ENCODE measurements around the gene HDAC1.

Gene HDAC1

GRCh38 chr1:32330558-32331151 lies 38.8 kb downstream of the HDAC1 start:
- no peak for DNase-seq

GRCh38 chr1:32331549-32331948 lies 39.7 kb downstream of the HDAC1 start:
- DNase-seq, result no peak

GRCh38 chr1:32332290-32333079 lies 40.6 kb downstream of the HDAC1 start:
- DNase-seq, result no peak

- DNase-seq, result no peak
Measured at GRCh38 chr1:32333251-32333963, 41.5 kb downstream of the HDAC1 start.

GRCh38 chr1:32334274-32334861 lies 42.5 kb downstream of the HDAC1 start:
- DNase-seq, result no peak

GRCh38 chr1:32334864-32335534 lies 43.1 kb downstream of the HDAC1 start:
- DNase-seq, result peak; percentile 33

- DNase-seq, result no peak
Measured at GRCh38 chr1:32335535-32335789, 43.6 kb downstream of the HDAC1 start.

GRCh38 chr1:32335790-32336590 lies 44.1 kb downstream of the HDAC1 start, which contains the start of gene MARCKSL1:
TSS of gene MARCKSL1 (minus strand) at chr1:32336233. CDS start at chr1:32336033, 200 bp downstream.
- peak; percentile 77 for DNase-seq

GRCh38 chr1:32336591-32336932 lies 44.7 kb downstream of the HDAC1 start:
- DNase-seq, result no peak

- peak; percentile 63 for DNase-seq
Measured at GRCh38 chr1:32336963-32337675, 45.2 kb downstream of the HDAC1 start.

- DNase-seq, result peak; percentile 27
Measured at GRCh38 chr1:32337855-32338636, 46.2 kb downstream of the HDAC1 start.

- no peak for DNase-seq
Measured at GRCh38 chr1:32338637-32339145, 46.8 kb downstream of the HDAC1 start.

- peak; percentile 32 for DNase-seq
Measured at GRCh38 chr1:32339363-32339978, 47.6 kb downstream of the HDAC1 start.

GRCh38 chr1:32341186-32341757 lies 49.4 kb downstream of the HDAC1 start:
- no peak for DNase-seq

GRCh38 chr1:32341971-32342370 lies 50.1 kb downstream of the HDAC1 start:
- DNase-seq, result no peak

- no peak for DNase-seq
Measured at GRCh38 chr1:32342704-32343103, 50.8 kb downstream of the HDAC1 start.

- no peak for DNase-seq
Measured at GRCh38 chr1:32345289-32345827, 53.5 kb downstream of the HDAC1 start.

GRCh38 chr1:32346532-32347157 lies 54.8 kb downstream of the HDAC1 start:
- DNase-seq, result no peak

- DNase-seq, result no peak
Measured at GRCh38 chr1:32349211-32349708, 57.4 kb downstream of the HDAC1 start.

Measured in activated CD4-positive, alpha-beta T cell treated with anti-CD3 and anti-CD28 coated beads, Interleukin-2, amount 50 U/mL, for 16 hours (primary cell).